ENCODE measurements around the gene LRTM1.

GRCh38 chr3:54889731-54890130 is 38.1 kb downstream of the LRTM1 start:
- TF ChIP-seq CTCF (IDR thresholded peaks at IDR 0.05; ENCODE audit: borderline replicate concordance, extremely low read depth, low read length, poor library complexity, severe bottlenecking) (no peak), EZH2 (IDR thresholded peaks at IDR 0.05; ENCODE audit: borderline replicate concordance, low read depth, low read length, severe bottlenecking) (no peak)
